ENCODE measurements around the gene OBSL1. TPM values are rescaled to one million over a fixed set of nuclear protein-coding genes. Genes with fewer than 3 reads are reported as not detected.

OBSL1 gene
- total RNA-seq, 4 donors from 2014 or later: 37.5 to 118 (median 51.6) TPM

GRCh38 chr2:219569635-219570034 is 1.7 kb downstream of the OBSL1 start:
- TF ChIP-seq CTCF (IDR thresholded peaks at IDR 0.05; ENCODE audit: low read depth): no peak

- no peak for TF ChIP-seq CTCF (IDR thresholded peaks at IDR 0.05; ENCODE audit: low read depth)
Observed at GRCh38 chr2:219569041-219569440, 2.3 kb downstream of the OBSL1 start.

- no peak for TF ChIP-seq CTCF (IDR thresholded peaks at IDR 0.05; ENCODE audit: low read depth)
Observed at GRCh38 chr2:219567791-219568361, 3.5 kb downstream of the OBSL1 start.

- TF ChIP-seq CTCF (IDR thresholded peaks at IDR 0.05; ENCODE audit: low read depth): no peak
Observed at GRCh38 chr2:219567131-219567530, 4.2 kb downstream of the OBSL1 start.

GRCh38 chr2:219566640-219567039 is 4.7 kb downstream of the OBSL1 start:
- no peak for TF ChIP-seq CTCF (IDR thresholded peaks at IDR 0.05; ENCODE audit: low read depth)

GRCh38 chr2:219565130-219566080 is 5.9 kb downstream of the OBSL1 start:
- no peak for TF ChIP-seq CTCF (IDR thresholded peaks at IDR 0.05; ENCODE audit: low read depth)

GRCh38 chr2:219563271-219563928 is 7.9 kb downstream of the OBSL1 start:
- TF ChIP-seq CTCF (IDR thresholded peaks at IDR 0.05; ENCODE audit: low read depth): no peak
